Neural cell (in vitro differentiated cells): ENCODE measurements around the gene RBFOX2. TPM values are rescaled to one million over a fixed set of nuclear protein-coding genes. Genes with fewer than 3 reads are reported as not detected.

Experiments
- H2AFZ ChIP-seq: fragments of 200-600, 300-800 bp; sonication (generic), shearing (Covaris generic); 2 replicates; pipeline ENCODE4 v1.6.0; 2014; ENCODE audit warnings: low read depth, mild to moderate bottlenecking, antibody characterized with exemption, low read length, moderate library complexity
- H3F3A ChIP-seq: fragments of 200-600 bp; shearing (Covaris generic); 2 replicates; pipeline ENCODE4 v1.6.1; 2016; ENCODE audit warnings: mild to moderate bottlenecking, moderate library complexity, mixed read lengths, antibody characterized with exemption, low read length; ENCODE audit not compliant: insufficient read depth, poor library complexity, severe bottlenecking
- H3K27ac ChIP-seq: fragments of 200-600, 300-800 bp; sonication (generic), shearing (Covaris generic); 2 replicates; pipeline ENCODE4 v1.5.1; 2014; ENCODE audit warnings: mild to moderate bottlenecking, low read length, moderate library complexity
- H3K27me3 ChIP-seq: fragments of 300-800, 200-600 bp; sonication (generic), shearing (Covaris generic); 2 replicates; pipeline ENCODE4 v1.6.0; 2014; ENCODE audit warnings: mild to moderate bottlenecking, low read depth, low read length, moderate library complexity; ENCODE audit not compliant: insufficient read depth
- H3K36me3 ChIP-seq: fragments of 300-800, 200-600 bp; sonication (generic), shearing (Covaris generic); 2 replicates; pipeline ENCODE4 v1.5.1; 2014; ENCODE audit warnings: mild to moderate bottlenecking, antibody characterized with exemption, low read length, moderate library complexity; ENCODE audit not compliant: insufficient read depth
- H3K4me2 ChIP-seq: fragments of 300-800, 200-600 bp; sonication (generic), shearing (Covaris generic); 2 replicates; pipeline ENCODE4 v1.6.0; 2014; ENCODE audit warnings: mild to moderate bottlenecking, low read length
- H3K4me3 ChIP-seq: fragments of 300-800, 200-600 bp; sonication (generic), shearing (Covaris generic); 2 replicates; pipeline ENCODE4 v1.5.1; 2014; ENCODE audit warnings: mild to moderate bottlenecking, low read length, moderate library complexity
- H3K79me2 ChIP-seq: fragments of 200-600 bp; shearing (Covaris generic); replicated peaks from 2 replicates; pipeline ENCODE4 v1.6.0; 2014; ENCODE audit warnings: mild to moderate bottlenecking, low read length, moderate library complexity; ENCODE audit not compliant: insufficient read depth
- H3K9ac ChIP-seq: fragments of 300-800, 200-600 bp; sonication (generic), shearing (Covaris generic); 2 replicates; pipeline ENCODE4 v1.6.1; 2016; ENCODE audit warnings: mild to moderate bottlenecking, low read length, mixed read lengths
- H3K9me2 ChIP-seq: fragments of 200-600 bp; shearing (Covaris generic); 2 replicates; pipeline ENCODE4 v1.6.1; 2016; ENCODE audit warnings: mild to moderate bottlenecking, low read length, mixed read lengths; ENCODE audit not compliant: insufficient read depth
- H3K9me3 ChIP-seq: fragments of 200-600, 300-800 bp; sonication (generic), shearing (Covaris generic); 2 replicates; pipeline ENCODE4 v1.6.1; 2016; ENCODE audit warnings: mild to moderate bottlenecking, mixed run types, low read length, moderate library complexity, mixed read lengths
- H4K20me1 ChIP-seq: fragments of 200-600 bp; shearing (Covaris generic); 2 replicates; pipeline ENCODE4 v1.6.1; 2016; ENCODE audit warnings: mild to moderate bottlenecking, mixed run types; ENCODE audit not compliant: insufficient read depth
- EP300 ChIP-seq: fragments of 450-650 bp; conservative IDR thresholded peaks from 2 replicates; pipeline ENCODE4 v1.6.1; 2014; ENCODE audit warnings: antibody characterized with exemption, mild to moderate bottlenecking, moderate library complexity; ENCODE audit not compliant: poor library complexity, severe bottlenecking
- EZH2 ChIP-seq: fragments of 200-600, 300-800 bp; shearing (Covaris generic), sonication (generic); IDR thresholded peaks from 2 replicates; pipeline ENCODE4 v1.6.1; 2014; ENCODE audit warnings: antibody characterized with exemption, low read length, borderline replicate concordance, mild to moderate bottlenecking; ENCODE audit not compliant: insufficient read depth, poor library complexity, severe bottlenecking
- MXI1 ChIP-seq: fragments of 450-650 bp; conservative IDR thresholded peaks from 2 replicates; pipeline ENCODE4 v1.6.1; 2014; ENCODE audit warnings: antibody characterized with exemption, mild to moderate bottlenecking; ENCODE audit not compliant: poor library complexity, severe bottlenecking
- POLR2AphosphoS5 ChIP-seq: IDR thresholded peaks from 2 replicates; pipeline ENCODE4 v1.6.1; 2012
- RAD21 ChIP-seq: fragments of 450-650 bp; conservative IDR thresholded peaks from 2 replicates; pipeline ENCODE4 v1.6.1; 2014; ENCODE audit warnings: antibody characterized with exemption, mild to moderate bottlenecking, moderate library complexity
- SMC3 ChIP-seq: fragments of 450-650 bp; conservative IDR thresholded peaks from 2 replicates; pipeline ENCODE4 v1.6.1; 2014; ENCODE audit warnings: antibody characterized with exemption, mild to moderate bottlenecking, moderate library complexity; ENCODE audit not compliant: poor library complexity
- TAF1 ChIP-seq: IDR thresholded peaks from 2 replicates; pipeline ENCODE4 v1.6.1; 2012; ENCODE audit warnings: low read depth
- polyA plus RNA-seq: library from polyadenylated mRNA; depleted of rRNA; stranded (reverse); fragments of >200 nt; gene quantifications from 2 replicates; pipeline ENCODE4 v1.2.3, GENCODE V29; 2014
- TF ChIP-seq, protein P1 (sequence below): IDR thresholded peaks from 2 replicates; pipeline ENCODE4 v1.6.1; 2012; ENCODE audit warnings: borderline replicate concordance
- TF ChIP-seq, protein P2 (sequence below): fragments of 450-650 bp; IDR thresholded peaks from 2 replicates; pipeline ENCODE4 v1.5.1; 2014; ENCODE audit warnings: antibody characterized with exemption, mild to moderate bottlenecking, moderate library complexity; ENCODE audit not compliant: poor library complexity, severe bottlenecking

Gene RBFOX2
- polyA plus RNA-seq, 1 donor from 2014 or later = 529 TPM

DNA sequence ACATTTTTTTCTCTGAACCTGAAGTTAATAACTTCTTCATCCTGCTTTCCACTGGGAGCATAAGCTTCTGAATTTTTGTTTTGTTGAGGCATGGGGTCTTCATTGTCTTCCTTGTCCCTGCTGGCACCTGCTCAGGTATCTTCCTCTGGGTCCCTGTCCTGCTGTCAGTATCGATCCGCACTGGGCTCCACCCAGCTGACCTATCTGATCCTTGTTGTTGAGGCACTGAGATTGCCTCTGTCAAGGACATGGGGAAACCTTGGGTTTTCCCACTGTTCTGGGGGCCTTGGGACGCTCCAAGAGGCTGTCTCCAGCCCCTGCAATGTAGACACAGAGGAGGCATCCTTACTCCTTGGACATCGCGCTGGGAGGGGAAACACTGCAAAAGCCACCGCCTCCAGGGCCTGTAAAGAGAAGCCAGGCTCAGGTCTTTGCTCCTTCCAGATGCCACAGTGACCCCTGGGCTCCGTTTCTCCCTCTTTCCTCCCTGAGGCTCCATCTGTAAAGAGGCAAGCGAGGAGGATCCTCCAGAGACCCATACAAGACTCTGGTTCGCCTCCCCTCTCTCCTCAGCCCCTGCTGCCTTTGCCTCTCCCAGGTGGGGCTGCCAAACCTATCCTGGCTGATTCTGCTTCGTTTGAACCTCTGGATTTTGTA lies 8.6 kb upstream of the RBFOX2 start:
- Histone ChIP-seq H3K9me3 (no peaks in the 10 kb centered on the region), H2AFZ (no peak overlapping the region), H3K27me3 (no peaks in the 10 kb centered on the region), H3K27ac (no peak overlapping the region), H3K4me3 (no peak overlapping the region), H3K79me2 (no peaks in the 10 kb centered on the region), H3K4me2 (no peak overlapping the region), H3K9ac (no peak overlapping the region), H3F3A (no peaks in the 10 kb centered on the region), H3K9me2 (no peaks in the 10 kb centered on the region), H4K20me1 (no peaks in the 10 kb centered on the region), H3K36me3 (no peaks in the 10 kb centered on the region)
- TF ChIP-seq EZH2 (no peak), RAD21 (no peak), SMC3 (no peak), POLR2AphosphoS5 (no peak), TAF1 (no peak)
- TF ChIP-seq, protein P1, sequence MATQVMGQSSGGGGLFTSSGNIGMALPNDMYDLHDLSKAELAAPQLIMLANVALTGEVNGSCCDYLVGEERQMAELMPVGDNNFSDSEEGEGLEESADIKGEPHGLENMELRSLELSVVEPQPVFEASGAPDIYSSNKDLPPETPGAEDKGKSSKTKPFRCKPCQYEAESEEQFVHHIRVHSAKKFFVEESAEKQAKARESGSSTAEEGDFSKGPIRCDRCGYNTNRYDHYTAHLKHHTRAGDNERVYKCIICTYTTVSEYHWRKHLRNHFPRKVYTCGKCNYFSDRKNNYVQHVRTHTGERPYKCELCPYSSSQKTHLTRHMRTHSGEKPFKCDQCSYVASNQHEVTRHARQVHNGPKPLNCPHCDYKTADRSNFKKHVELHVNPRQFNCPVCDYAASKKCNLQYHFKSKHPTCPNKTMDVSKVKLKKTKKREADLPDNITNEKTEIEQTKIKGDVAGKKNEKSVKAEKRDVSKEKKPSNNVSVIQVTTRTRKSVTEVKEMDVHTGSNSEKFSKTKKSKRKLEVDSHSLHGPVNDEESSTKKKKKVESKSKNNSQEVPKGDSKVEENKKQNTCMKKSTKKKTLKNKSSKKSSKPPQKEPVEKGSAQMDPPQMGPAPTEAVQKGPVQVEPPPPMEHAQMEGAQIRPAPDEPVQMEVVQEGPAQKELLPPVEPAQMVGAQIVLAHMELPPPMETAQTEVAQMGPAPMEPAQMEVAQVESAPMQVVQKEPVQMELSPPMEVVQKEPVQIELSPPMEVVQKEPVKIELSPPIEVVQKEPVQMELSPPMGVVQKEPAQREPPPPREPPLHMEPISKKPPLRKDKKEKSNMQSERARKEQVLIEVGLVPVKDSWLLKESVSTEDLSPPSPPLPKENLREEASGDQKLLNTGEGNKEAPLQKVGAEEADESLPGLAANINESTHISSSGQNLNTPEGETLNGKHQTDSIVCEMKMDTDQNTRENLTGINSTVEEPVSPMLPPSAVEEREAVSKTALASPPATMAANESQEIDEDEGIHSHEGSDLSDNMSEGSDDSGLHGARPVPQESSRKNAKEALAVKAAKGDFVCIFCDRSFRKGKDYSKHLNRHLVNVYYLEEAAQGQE = no peak

DNA sequence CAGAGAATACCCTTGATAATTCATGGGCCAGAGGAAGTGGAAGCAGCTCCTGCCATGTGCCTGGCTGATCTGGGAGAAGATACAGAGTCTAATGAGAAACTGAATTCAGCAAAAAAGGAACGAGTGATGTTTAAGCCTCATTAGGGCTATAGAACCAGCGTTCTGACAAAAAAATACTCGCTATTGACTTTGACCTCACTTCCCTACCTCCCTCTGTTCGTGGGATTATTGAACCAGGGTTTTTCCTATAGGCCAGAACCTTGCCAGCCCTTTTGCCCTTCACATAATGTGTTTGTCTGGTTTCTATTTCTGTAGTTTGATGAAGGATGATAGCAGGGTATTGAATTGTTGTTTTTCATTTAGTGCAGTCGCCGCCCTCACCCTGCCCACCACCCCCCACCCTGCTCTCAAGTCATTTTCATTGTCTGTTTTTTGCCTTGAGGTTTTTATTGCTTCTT lies 7.6 kb upstream of the RBFOX2 start:
- no peak overlapping the region for H3K9ac ChIP-seq
- no peaks in the 10 kb centered on the region for H3K9me2 ChIP-seq
- no peaks in the 10 kb centered on the region for H3F3A ChIP-seq
- no peak overlapping the region for H3K27ac ChIP-seq
- H3K27me3 ChIP-seq = no peaks in the 10 kb centered on the region
- no peak overlapping the region for H3K4me3 ChIP-seq
- no peaks in the 10 kb centered on the region for H3K9me3 ChIP-seq
- TF ChIP-seq RAD21 = no peak
- no peak for TF ChIP-seq EZH2
- no peak for TF ChIP-seq MXI1
- TF ChIP-seq, protein P2, sequence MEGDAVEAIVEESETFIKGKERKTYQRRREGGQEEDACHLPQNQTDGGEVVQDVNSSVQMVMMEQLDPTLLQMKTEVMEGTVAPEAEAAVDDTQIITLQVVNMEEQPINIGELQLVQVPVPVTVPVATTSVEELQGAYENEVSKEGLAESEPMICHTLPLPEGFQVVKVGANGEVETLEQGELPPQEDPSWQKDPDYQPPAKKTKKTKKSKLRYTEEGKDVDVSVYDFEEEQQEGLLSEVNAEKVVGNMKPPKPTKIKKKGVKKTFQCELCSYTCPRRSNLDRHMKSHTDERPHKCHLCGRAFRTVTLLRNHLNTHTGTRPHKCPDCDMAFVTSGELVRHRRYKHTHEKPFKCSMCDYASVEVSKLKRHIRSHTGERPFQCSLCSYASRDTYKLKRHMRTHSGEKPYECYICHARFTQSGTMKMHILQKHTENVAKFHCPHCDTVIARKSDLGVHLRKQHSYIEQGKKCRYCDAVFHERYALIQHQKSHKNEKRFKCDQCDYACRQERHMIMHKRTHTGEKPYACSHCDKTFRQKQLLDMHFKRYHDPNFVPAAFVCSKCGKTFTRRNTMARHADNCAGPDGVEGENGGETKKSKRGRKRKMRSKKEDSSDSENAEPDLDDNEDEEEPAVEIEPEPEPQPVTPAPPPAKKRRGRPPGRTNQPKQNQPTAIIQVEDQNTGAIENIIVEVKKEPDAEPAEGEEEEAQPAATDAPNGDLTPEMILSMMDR = no peak
- no peak overlapping the region for H3K4me2 ChIP-seq
- no peaks in the 10 kb centered on the region for H4K20me1 ChIP-seq
- H3K79me2 ChIP-seq = no peaks in the 10 kb centered on the region
- H3K36me3 ChIP-seq = no peaks in the 10 kb centered on the region
- H2AFZ ChIP-seq = no peak overlapping the region

DNA sequence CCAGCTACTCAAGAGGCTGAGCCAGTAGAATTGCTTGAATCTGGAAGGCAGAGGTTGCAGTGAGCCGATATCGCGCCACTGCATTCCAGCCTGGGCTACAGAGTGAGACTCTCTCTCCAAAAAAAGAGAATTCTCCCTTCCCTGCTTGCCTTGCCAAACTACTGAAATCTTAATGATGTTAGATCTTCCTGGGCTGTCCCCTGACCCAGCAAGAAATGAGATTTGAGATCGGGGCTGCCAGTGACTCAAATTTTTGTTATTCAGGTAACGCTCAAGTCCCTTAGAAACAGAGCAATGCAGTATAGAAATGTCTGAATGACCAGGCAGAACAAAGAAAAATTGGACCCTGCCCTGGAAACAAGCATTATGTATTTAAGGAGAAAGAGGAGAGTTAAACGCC lies 4.0 kb upstream of the RBFOX2 start:
- Histone ChIP-seq H4K20me1 (no peaks in the 10 kb centered on the region), H3K9ac (no peak overlapping the region), H3K9me2 (no peaks in the 10 kb centered on the region), H3K27ac (no peak overlapping the region), H3K4me2 (no peak overlapping the region), H3K27me3 (no peaks in the 10 kb centered on the region), H3K79me2 (peaks cover under 1% of the 10 kb centered on the region), H3K36me3 (no peaks in the 10 kb centered on the region), H3F3A (no peaks in the 10 kb centered on the region), H3K9me3 (no peaks in the 10 kb centered on the region), H2AFZ (no peak overlapping the region), H3K4me3 (no peak overlapping the region)
- TF ChIP-seq TAF1 (no peak), MXI1 (no peak), RAD21 (no peak), POLR2AphosphoS5 (no peak), SMC3 (no peak), EP300 (no peak), EZH2 (no peak)
- TF ChIP-seq, protein P2 = no peak
